HEK293T (cell line): ENCODE measurements around the gene TEK.

Source experiments
- ELF4 ChIP-seq: fragments of 450-650 bp; IDR thresholded peaks from 2 replicates; pipeline ENCODE4 v1.6.1; 2017; ENCODE audit warnings: antibody characterized with exemption
- FOXA1 ChIP-seq: fragments of 450-650 bp; IDR thresholded peaks from 2 replicates; pipeline ENCODE4 v1.6.1; 2016; ENCODE audit warnings: mild to moderate bottlenecking
- SP1 ChIP-seq: fragments of 450-650 bp; IDR thresholded peaks from 2 replicates; pipeline ENCODE4 v1.6.1; 2017
- TF ChIP-seq, protein P1 (sequence below): fragments of 450-650 bp; IDR thresholded peaks from 2 replicates; pipeline ENCODE4 v1.6.1; 2016

DNA sequence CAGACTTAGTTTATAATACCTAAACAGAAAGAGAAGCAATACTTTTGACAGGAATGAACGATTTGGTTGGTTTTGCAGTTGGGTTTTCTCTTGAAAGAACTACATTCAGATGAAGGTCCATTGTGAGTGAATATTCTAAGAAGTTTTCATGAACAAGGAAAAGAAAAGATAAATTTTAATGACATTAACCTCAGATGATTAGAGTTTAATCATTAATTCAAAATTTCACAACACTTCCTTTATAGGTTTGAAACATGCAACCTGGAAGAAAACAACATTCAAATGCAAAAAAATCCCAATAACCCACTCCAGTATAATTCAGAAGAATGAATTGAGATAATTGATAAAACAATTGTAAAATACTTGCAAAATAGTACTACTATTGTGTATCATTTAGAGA lies 164.2 kb downstream of the TEK start:
- no peak for TF ChIP-seq FOXA1
- TF ChIP-seq SP1 = no peak
- TF ChIP-seq ELF4 = no peak
- TF ChIP-seq, protein P1, sequence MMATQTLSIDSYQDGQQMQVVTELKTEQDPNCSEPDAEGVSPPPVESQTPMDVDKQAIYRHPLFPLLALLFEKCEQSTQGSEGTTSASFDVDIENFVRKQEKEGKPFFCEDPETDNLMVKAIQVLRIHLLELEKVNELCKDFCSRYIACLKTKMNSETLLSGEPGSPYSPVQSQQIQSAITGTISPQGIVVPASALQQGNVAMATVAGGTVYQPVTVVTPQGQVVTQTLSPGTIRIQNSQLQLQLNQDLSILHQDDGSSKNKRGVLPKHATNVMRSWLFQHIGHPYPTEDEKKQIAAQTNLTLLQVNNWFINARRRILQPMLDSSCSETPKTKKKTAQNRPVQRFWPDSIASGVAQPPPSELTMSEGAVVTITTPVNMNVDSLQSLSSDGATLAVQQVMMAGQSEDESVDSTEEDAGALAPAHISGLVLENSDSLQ = no peak
